ENCODE results near the gene DOK6. TPM values are rescaled to one million over a fixed set of nuclear protein-coding genes. Genes with fewer than 3 reads are reported as not detected.

Gene DOK6
- total RNA-seq, 2 donors from 2014 or later: 0.45 to 0.46 TPM

GRCh38 chr18:69757733-69758132 is 357.0 kb downstream of the DOK6 start:
- intact Hi-C loops (cut with DNase I, micrococcal nuclease): no loop called here
- no peak for ATAC-seq

GRCh38 chr18:69758458-69758857 is 357.8 kb downstream of the DOK6 start:
- ATAC-seq (no peak), DNase-seq (no peak)
- intact Hi-C loops (cut with DNase I, micrococcal nuclease): no loop called here

More at GRCh38 chr18:69757733-69758132, 357.0 kb downstream of the DOK6 start:
- no peak for DNase-seq

- DNase-seq (no peak), ATAC-seq (no peak)
- intact Hi-C loops (cut with DNase I, micrococcal nuclease): no loop called here
These were observed 358.4 kb downstream of the DOK6 start for GRCh38 chr18:69759046-69759445.

- ATAC-seq (no peak), DNase-seq (no peak)
- intact Hi-C loops (cut with DNase I, micrococcal nuclease): no loop called here
These were observed 362.3 kb downstream of the DOK6 start for GRCh38 chr18:69763002-69763401.

GRCh38 chr18:69763821-69764220 is 363.1 kb downstream of the DOK6 start:
- ATAC-seq (no peak), DNase-seq (no peak)
- intact Hi-C loops (cut with DNase I, micrococcal nuclease): no loop called here

- no peak for DNase-seq
- no peak for ATAC-seq
- intact Hi-C loops (cut with DNase I, micrococcal nuclease): no loop called here
These were observed 369.6 kb downstream of the DOK6 start for GRCh38 chr18:69770238-69770637.

GRCh38 chr18:69774831-69775230 is 374.1 kb downstream of the DOK6 start:
- no peak for DNase-seq
- intact Hi-C loops (cut with DNase I, micrococcal nuclease): no loop called here
- ATAC-seq: no peak

- DNase-seq (no peak), ATAC-seq (no peak)
- intact Hi-C loops (cut with DNase I, micrococcal nuclease): no loop called here
These were observed 376.6 kb downstream of the DOK6 start for GRCh38 chr18:69777248-69777647.

GRCh38 chr18:69778680-69779079 is 378.0 kb downstream of the DOK6 start:
- no peak for DNase-seq
- intact Hi-C loops (cut with DNase I, micrococcal nuclease): no loop called here
- ATAC-seq: no peak

- DNase-seq (no peak), ATAC-seq (no peak)
- intact Hi-C loops (cut with DNase I, micrococcal nuclease): no loop called here
These were observed 380.2 kb downstream of the DOK6 start for GRCh38 chr18:69780851-69781250.

- ATAC-seq: no peak
- intact Hi-C loops (cut with DNase I, micrococcal nuclease): no loop called here
- DNase-seq: no peak
These were observed 384.1 kb downstream of the DOK6 start for GRCh38 chr18:69784815-69785214.

GRCh38 chr18:69785466-69785865 is 384.8 kb downstream of the DOK6 start:
- DNase-seq (no peak), ATAC-seq (no peak)
- intact Hi-C loops (cut with DNase I, micrococcal nuclease): no loop called here

- ATAC-seq: no peak
- no peak for DNase-seq
- intact Hi-C loops (cut with DNase I, micrococcal nuclease): no loop called here
These were observed 385.7 kb downstream of the DOK6 start for GRCh38 chr18:69786427-69786826.

GRCh38 chr18:69787825-69788547 is 387.3 kb downstream of the DOK6 start:
- DNase-seq: no peak
- intact Hi-C loops (cut with DNase I, micrococcal nuclease): no loop called here
- ATAC-seq: no peak

- no peak for ATAC-seq
- DNase-seq: no peak
- intact Hi-C loops (cut with DNase I, micrococcal nuclease): no loop called here
These were observed 389.1 kb downstream of the DOK6 start for GRCh38 chr18:69789794-69790193.

GRCh38 chr18:69790649-69791048 is 390.0 kb downstream of the DOK6 start:
- no peak for ATAC-seq
- intact Hi-C loops (cut with DNase I, micrococcal nuclease): no loop called here

GRCh38 chr18:69795791-69796190 is 395.1 kb downstream of the DOK6 start:
- DNase-seq (no peak), ATAC-seq (no peak)
- intact Hi-C loops (cut with DNase I, micrococcal nuclease): no loop called here

More at GRCh38 chr18:69790649-69791048, 390.0 kb downstream of the DOK6 start:
- no peak for DNase-seq

GRCh38 chr18:69804776-69805501 is 404.3 kb downstream of the DOK6 start:
- ATAC-seq: peak; percentile 86
- no peak for DNase-seq
- intact Hi-C loops (cut with DNase I, micrococcal nuclease): no loop called here

GRCh38 chr18:69808399-69808798 is 407.7 kb downstream of the DOK6 start:
- intact Hi-C loops (cut with DNase I, micrococcal nuclease): no loop called here
- ATAC-seq (no peak), DNase-seq (no peak)

- DNase-seq (no peak), ATAC-seq (no peak)
- intact Hi-C loops (cut with DNase I, micrococcal nuclease): no loop called here
These were observed 412.9 kb downstream of the DOK6 start for GRCh38 chr18:69813559-69813958.
